NK-92 treated with Interleukin-12 subunit alpha and Interleukin-12 subunit beta, amount 100 ng/mL, for 24 hours (cell line): Measurements from ENCODE around the gene ZSCAN12.

Experiments
- DNase-seq: peaks from one replicate; lab custom pipeline; 2025; lab: John Stamatoyannopoulos, UW

Gene ZSCAN12

DNA sequence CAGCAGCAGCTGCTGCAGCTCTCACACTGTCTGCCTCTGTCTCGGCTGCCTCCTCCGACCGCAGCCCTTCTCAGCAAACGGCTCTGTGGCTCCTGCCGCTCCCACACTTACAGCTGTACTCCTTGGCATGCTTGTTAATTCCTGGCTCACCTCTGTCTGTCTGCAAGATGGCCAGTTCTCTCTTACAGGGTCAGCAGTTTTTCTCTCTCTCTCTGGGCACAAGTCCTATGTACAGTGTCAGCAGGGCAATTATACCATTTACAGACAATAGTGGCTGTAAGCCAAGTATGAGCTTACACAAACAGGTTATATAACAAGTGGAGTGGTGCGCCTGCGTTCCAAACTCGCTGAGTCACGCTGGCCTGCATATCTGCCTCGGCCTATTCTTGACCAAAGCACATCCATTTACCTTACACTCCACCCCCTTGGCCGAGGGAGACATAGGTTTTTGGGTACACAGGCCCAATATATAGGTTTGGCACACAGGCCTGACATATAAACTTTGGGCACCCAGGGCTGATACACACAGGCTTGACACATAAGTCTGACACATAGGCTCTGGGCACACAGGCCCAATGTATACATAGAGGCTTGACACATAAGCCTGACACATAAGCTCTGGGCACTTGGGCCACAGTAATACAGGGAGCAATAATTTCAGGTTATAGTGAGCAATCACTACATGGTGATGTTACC lies 45.4 kb downstream of the ZSCAN12 start:
- DNase-seq = no peak

DNA sequence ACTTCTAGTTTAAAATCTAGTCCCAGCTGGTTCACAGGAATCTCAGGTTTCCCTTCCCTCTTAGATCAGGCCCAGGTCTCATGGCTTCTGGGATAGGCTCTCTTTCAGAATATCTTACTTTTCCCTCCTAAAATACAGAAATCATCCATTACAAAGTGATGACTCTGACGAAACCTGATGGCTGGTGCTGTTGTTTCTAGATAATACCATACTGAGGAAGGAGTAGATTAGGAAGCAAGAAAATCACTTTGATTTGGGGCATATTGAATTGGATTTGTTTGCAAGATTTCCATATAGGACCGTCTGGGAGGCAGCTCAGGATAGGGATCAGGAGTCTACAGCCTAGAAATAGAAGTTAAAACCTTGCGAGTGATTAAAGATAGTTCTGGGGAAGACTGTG lies 46.2 kb downstream of the ZSCAN12 start:
- no peak for DNase-seq

DNA sequence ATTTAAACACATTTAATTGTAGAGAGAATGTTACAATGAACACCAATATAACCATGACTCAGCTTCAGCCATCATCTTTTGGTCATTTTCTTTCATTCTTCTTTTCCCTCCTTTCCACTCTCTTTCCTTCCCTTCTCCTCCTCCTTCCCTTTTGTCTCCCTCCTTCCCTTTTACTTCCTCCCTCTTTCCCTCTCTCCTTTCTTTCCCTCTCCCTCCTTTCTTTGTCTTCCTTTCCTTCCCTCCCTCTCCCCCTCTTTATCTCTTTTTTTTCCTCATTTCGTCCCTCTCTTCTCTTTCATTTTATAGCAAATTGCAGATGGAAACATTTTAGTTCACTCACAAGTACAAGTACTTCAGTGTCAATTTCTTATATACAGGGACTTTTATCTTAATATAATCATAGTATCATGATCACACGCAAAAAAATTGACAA lies 48.0 kb downstream of the ZSCAN12 start:
- no peak for DNase-seq

DNA sequence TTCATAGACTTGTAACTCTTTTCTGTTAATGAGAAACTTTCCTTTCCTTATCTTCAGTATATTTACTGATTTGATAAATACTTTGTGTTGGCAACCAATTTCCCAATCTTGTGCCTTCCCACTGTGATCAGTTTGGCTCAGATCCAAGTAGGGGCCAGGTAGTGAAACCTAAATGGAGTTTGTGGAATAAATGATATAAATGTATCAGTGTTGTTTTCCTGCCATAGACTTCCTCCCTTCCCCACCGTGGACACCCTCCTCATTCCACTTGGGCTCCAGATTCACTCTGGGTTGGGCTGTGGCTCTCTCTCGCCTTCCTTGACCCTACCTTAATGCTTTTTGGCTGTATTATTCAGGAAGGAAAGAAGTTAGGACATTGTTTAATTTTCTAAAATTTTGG lies 48.5 kb downstream of the ZSCAN12 start:
- DNase-seq = no peak

DNA sequence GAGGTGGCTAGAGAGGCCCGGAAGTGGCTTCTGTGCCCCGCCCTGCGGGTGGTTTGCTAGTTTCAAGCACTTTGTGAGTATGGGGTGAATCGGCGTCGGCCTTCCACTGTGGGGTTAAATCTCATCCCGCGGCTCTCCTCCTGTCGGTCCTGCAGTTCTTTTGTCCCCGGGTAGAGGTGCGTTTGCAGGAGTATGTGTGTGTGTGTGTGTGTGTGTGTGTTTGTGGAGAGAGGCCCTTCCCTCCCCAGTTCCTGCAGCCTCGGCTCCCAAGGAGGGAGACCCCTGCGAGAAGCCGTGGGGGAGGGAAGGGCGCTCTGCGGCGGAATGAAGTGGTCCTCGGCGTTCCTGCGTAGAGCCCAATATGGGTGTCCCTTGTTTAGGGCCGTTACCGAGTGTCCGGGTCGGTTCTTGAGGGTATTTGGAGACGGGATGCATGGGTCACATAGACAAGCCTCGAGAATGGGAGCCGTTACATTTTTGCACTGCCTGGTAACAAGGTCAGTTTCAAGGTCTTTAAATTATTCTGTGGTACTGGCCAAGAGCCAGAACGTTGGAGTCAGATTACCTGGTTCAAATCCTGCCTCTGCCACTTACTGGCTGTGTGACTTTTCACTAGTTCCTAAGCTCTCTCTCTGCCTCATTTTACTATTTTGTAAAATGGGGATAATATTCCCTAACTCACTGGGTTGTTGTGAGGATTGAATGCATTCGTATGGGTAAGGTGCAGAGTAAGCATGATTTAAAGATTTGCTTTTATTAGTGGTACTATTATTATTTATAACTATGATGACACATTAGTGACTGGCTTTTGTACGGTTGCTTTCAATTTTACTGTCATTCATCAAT lies 49.4 kb downstream of the ZSCAN12 start, which contains the start of gene ZKSCAN3:
Gene ZKSCAN3, plus strand, starts transcription at position 56 of the 846 bp plus-strand sequence. CDS start 9,640 bp downstream, outside the sequence.
- peak; percentile 79 for DNase-seq

DNA sequence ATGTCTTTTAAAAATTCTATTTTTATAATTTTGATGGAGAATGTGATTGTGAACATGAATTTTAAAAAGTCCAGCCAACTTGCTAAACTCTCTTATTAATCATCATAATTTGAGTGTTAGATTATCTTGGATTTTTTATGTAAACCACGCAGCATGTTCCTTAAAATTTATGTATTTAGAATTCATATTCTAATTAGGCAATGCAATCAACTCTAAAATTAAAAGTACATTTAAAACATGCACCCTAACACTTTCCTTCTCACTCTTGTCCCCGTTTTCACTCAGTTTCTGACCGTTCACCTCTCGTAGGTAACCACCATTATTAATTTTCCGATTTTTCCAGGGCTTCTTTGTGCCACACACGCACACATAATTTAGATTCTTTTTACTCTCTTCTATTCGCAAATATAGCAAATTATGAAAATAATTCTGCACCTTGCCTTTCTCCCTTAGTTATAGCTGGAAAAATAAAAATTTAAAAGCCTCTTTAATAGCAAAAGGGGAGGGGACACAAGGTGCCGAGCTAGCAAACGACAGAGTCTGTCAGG lies 50.1 kb downstream of the ZSCAN12 start:
- DNase-seq = no peak

DNA sequence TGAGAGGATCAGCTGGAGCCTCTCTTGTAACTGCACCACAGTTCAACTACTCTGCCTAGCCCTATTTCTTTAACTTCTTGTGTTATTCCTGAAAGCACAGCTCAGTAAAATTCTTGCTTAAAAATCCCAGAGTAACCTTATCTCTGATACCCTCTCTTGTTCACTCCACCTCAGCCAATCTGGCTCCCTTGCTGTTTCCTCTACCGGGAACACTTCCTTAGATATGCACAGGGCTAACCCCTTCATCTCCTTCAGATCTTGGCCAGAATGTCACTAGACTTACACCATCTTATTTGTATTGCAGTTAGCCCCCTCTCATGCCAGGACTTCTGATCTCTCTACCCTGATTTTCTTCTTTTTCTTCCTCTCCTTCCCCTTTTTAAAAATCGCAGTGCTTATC lies 52.4 kb downstream of the ZSCAN12 start:
- DNase-seq = no peak

DNA sequence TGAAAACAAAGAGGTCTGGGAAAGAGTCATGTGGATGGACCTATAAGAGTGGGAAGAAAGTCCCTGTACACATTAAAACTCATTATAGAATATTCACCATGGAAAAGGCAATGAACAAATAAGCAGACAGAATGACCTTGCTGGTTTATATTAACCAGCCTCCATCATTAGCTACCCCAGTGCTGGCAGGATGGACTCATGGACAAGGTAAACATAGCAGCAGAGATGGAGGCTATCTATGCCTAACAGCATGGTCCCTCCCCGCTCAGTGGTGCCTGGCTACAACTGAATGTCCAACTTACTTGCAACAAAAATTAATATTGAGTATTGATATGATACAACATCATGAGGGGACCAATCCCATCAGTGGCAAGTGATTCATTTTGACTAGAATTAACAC lies 54.3 kb downstream of the ZSCAN12 start:
- no peak for DNase-seq

DNA sequence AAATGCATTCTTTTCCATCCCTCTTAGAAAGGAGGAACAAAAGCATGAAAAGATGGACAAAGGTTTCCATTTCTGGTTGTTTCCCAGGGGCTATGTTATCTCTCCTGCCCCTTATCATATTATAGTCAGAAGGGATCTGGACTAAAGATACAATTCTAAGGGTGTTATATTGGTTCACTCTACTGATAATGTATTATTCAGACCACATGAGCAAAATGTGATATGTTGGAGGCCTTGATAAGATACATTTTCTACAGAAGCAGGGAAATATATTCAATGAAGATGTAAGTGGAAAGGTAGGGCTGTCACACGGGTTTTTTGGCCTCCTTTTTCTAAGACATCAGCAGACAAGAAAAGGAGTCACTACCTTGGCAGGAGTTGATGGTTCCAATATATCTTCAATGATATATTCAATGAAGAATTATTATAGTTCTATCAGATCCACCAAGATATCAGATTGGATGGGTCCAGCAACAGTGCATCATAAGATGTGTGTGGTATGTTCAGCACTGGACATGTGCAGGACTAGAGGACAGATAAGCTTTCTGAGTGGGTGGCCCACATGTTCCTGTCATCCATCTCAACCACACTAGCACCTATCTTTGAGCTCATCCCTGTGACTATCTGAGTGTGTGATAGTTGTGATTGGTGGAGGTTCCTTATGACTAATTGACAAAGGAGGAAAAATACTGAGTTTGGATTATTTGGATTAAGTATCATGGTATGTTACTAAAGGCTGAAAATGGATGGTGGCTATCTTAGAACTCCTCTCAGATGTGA lies 55.5 kb downstream of the ZSCAN12 start:
- no peak for DNase-seq

DNA sequence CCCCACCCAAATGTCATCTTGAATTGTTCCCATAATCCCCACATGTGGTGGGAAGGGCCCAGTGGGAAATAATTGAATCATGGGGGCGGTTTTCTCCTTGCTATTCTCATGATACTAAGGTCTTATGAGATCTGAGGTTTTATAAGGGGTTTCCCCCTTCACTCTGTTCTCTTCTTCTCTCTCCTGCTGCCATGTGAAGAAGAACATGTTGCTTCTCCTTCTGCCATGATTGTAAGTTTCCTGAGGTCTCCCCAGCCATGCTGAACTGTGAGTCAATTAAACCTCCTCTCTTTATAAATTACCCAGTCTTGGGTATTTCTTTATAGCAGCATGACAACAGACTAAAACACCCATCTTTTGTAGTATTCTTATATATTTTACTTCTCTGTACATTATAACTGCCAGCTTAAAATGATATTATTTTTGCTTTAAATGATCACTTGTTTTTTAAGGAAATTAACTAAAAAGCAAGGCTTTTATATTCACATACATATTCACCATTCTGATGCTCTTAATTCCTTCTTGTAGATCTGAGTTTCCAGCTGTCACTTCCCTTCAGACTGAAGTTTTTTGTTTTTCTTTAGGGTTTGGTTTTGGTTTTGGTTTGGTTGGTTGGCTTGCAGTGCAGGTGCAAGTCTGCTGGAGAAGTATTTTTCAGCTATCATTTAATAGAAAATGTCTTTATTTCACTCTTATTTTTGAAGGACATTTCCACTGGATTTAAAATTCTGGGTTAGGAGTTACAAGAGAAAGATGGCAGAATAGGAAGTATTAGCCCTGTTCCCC lies 59.0 kb downstream of the ZSCAN12 start:
- DNase-seq = no peak

DNA sequence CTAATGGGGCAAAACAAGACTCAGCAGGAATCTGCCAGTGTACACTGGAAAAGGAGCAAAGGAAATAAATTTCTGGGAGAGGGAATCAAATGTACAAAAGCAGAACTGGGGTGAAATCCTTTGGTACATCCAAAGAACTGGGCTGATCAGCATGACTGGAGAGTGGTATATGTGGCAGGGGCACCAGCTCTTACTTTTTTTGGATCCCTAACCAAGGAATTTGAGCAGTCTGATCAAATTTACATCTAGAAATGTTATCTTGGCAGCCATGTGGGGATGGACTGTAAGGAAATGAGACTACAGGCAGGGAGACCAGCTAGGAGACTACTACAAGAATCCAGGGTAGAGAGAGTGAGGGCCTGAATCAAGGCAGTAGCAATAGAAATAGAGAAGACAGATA lies 62.4 kb downstream of the ZSCAN12 start:
- DNase-seq = no peak

DNA sequence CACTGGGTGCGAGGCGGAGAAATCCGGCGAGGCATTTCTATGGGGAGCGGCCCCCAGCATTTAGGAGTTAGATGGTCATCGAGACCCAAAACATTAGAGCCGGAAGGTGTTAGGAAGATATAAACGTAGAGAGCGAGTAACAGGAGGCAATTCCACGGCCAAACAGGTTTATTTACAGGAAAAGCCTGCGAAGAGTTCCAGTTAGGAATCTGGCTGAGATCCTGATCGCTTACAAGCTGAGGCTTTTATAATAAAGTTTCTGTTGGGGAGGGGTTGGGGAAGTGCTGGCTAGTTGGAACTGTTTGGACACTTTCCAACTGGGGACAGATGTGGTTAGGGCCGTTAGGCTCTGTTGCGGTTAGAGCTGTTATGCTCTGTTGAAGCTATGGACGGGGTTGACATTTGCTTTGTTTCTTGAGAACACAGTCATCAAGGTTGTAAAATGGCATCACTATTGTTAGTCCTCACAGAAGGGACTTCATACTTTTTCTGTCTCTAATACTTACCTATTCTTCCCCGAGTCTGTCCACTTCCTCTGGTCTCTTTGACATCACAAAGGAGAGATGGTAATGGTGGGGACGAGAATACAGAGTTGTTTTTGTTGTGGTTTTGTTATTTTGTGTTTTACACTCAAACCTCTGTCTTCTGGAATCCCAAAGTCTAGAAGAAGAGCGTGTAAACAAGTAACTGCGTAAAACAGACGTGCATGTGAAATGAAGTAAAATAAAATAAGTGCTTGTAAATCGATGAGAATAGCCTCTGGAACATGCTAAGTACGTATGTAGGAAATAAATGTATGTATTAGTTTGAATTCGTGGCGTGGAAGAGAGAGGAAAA lies 63.0 kb downstream of the ZSCAN12 start:
- DNase-seq = no peak

DNA sequence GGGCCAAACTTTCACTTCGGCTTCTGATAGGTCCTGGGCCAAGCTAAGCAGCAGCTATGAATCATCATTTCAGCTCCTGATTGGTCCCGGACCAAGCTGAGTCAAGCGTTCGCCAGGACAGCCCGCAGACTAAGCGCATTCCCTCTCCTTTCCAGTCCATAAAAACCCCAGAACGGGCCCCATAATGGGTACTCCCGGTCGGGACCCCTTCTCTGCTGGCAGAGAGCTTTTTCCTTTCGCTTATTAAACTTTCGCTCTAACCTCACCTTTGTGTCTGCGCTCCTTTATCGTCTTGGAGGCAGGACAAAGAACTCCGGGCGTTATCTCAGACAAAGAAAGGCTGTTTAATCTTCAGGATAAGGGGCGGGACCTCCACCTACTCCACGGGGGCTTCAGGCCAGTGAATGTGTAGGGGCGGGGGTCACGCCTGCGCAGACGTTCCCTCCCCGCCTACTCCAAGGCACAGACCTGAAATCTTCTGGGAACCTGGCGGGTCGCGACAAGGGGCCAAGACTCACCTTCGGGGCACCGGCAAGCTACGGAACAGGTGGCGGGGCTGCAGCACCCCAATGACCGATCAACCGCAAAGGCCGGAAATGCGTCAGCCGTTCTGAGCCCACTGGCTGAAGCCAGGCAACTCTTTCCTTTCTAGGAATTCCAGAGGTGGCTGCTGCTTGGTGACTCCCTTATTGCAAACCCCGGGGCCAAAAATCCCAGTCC lies 63.8 kb downstream of the ZSCAN12 start, which contains the start of gene ZSCAN31:
Gene ZSCAN31, minus strand, starts transcription at position 585 of the 720 bp plus-strand sequence. CDS start 6,465 bp downstream, outside the sequence.
- peak; percentile 83 for DNase-seq

DNA sequence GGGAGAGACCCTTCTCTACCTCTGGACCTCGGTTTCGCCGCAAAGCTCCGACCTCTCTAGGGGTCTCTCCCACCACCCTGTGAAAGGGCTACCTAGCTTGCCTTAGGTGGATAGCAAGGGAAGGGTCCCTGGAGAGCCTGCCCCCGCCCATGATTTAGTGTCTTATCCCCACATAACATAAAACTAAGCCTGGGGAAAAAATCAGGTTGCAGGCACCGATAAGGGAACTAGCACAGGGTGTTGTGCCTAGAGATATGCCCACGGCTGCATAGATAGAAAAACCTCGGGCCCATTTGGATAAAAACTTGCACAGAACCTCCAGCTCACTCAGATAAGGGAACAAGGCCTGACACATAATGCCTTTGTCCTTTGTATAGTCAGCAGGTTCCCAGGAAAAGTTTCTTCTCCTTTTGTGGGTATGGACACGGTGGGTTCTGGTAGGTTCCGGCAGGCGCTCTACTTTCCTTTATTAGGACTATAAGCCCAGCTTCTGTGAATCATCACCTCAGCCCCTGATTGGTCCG lies 64.4 kb downstream of the ZSCAN12 start:
- no peak for DNase-seq

DNA sequence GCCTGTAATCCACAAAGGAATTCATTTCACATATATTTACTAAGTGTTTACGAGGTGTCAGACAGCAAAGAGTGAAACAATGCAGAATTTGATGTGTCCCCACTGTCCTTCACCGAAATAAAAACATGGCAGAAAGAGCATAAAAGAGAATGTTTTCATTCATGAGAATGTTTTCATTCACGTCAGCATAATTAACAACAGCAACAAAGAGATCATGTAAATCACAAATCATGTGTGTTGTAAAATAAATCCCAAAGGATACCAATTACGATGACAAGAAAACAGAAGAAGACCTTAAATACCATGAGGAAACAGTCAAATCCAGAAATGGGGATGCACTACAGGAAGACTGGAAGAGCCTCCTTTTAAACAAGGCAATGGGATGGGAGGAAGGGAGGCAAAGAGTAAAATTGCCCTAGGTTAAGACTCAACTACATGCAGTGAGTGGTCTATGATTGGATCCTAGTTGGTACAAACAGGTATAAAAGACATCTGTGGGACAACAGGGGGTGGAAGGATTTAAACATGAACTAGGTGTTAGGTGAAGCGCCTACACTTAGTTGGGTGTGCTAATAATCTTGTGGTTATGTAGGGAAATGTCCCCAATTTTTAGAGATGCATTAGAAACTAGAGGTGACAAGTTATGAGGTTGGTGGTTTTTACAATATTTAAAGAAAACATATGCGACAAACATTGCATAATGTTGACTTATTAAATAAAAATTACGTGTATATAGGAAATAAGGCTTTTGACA lies 65.1 kb downstream of the ZSCAN12 start:
- no peak for DNase-seq

DNA sequence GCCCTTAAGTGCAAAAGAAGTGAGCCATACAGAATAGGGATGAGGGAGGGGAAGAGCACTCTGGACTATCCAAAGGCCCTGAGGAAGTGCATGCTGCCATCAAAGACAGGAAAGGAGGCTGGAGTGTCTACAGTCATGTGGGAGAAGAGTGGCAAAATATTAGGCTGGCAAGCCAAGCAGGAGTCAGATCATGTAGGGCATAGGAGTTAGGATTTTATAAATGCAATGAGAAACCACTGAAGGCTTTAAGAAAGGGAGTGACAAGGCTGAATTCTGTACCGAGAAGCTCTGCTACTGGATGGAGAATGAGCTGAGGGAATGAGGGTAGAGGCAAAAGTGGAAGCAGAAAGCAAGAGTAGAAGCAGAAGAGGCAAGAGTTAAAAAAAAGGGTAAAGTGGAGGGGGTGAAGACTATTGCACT lies 65.9 kb downstream of the ZSCAN12 start:
- no peak for DNase-seq

DNA sequence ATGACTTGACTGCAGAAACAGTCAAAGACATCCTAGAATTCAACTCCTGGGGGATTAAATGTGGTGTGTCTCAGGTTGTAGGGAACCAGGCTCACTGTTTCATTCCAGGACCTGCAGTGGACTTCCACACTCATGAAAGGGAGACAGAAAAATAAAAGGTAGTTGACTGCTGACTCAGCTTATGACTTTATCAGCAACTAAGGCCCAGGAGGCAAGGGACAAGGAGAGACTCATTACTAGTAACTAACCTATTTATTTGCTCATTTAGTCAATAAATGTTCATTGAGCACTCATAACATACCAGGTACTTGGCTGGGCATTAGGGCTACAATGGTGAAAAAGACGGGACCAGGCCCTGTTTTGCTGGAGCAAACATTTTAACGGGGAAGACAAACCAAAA lies 66.5 kb downstream of the ZSCAN12 start:
- DNase-seq = no peak

DNA sequence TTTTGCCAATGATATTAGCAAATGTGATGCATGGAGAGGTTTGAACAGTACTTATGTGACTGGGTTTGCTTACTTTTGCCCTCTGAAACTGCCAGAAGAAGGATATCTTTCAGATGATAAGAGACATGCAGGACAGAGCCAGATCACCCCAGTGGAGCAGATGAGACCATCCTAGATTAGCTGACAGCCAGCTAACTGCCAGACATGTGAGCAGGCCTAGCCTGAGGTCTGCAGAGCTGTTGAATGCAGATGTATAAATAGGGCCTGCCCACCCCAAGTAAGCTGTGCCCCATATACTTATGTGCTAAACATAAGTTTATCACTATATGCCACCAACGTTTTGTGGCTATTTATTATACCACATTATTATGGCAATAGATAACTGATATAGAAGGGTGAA lies 69.5 kb downstream of the ZSCAN12 start:
- no peak for DNase-seq
